CD4-positive, CD25-positive, alpha-beta regulatory T cell (primary cell): ENCODE data around the gene SEMA4A. TPM values are rescaled to one million over a fixed set of nuclear protein-coding genes. Genes with fewer than 3 reads are reported as not detected.
A peak's percentile ranks its signal among the peaks of the same experiment; 100 is the strongest.

ENCODE experiments used
- ATAC-seq, 2 donors: fragments of 150-1000 bp; cut with Tn5 transposase; one replicate each; pipeline ENCODE4 v1.10.0; 2021; ENCODE audit warnings: low read depth in 2 of 2, moderate number of reproducible peaks in 2 of 2, moderate library complexity in 1 of 2
- DNase-seq, 3 donors: peaks; one replicate each; pipeline versions ENCODE4 v3.0.0 to v3.0.0-alpha.2; 2012 to 2022; ENCODE audit warnings: mixed read lengths in 1 of 3
- H3K27ac ChIP-seq: one replicate; pipeline ENCODE4 v1.7.0; 2013; ENCODE audit warnings: mild to moderate bottlenecking, low read length; ENCODE audit not compliant: insufficient read depth, poor library complexity, severe bottlenecking
- H3K27me3 ChIP-seq: one replicate; pipeline ENCODE4 v1.7.0; 2013; ENCODE audit warnings: low read length; ENCODE audit not compliant: control insufficient read depth, insufficient read depth
- H3K36me3 ChIP-seq: one replicate; pipeline ENCODE4 v1.7.0; 2013; ENCODE audit warnings: mild to moderate bottlenecking, low read length, moderate library complexity; ENCODE audit not compliant: control insufficient read depth, insufficient read depth
- H3K4me1 ChIP-seq: 2 replicates; pipeline ENCODE4 v1.7.0; 2013; ENCODE audit warnings: mild to moderate bottlenecking, low read length; ENCODE audit not compliant: insufficient read depth, control insufficient read depth, poor library complexity, severe bottlenecking
- H3K4me3 ChIP-seq: one replicate; pipeline ENCODE4 v1.7.0; 2013; ENCODE audit warnings: low read depth, mild to moderate bottlenecking, low read length, moderate library complexity
- H3K9me3 ChIP-seq, 2 experiments: 1 replicate in 1 of 2; 2 replicates in 1 of 2; pipeline ENCODE4 v1.7.0; 2013; ENCODE audit warnings: low read length in 2 of 2, mild to moderate bottlenecking in 1 of 2, moderate library complexity in 1 of 2; ENCODE audit not compliant: control insufficient read depth in 2 of 2
- H3K27ac Mint-ChIP-seq, 3 donors: one replicate each; pipeline ENCODE4 v1.8.0; 2020 to 2022; ENCODE audit warnings: mild to moderate bottlenecking in 3 of 3, mixed read lengths in 3 of 3, moderate library complexity in 2 of 3
- H3K27me3 Mint-ChIP-seq: one replicate; pipeline ENCODE4 v1.8.0; 2022; ENCODE audit warnings: mild to moderate bottlenecking, mixed read lengths
- H3K36me3 Mint-ChIP-seq: one replicate; pipeline ENCODE4 v1.8.0; 2020; ENCODE audit warnings: mixed read lengths
- H3K4me1 Mint-ChIP-seq, 4 donors: one replicate each; pipeline ENCODE4 v1.8.0; 2020 to 2022; ENCODE audit warnings: mixed read lengths in 4 of 4, mild to moderate bottlenecking in 1 of 4
- H3K4me3 Mint-ChIP-seq, 4 donors: one replicate each; pipeline ENCODE4 v1.8.0; 2020 to 2022; ENCODE audit warnings: mild to moderate bottlenecking in 4 of 4, mixed read lengths in 4 of 4, moderate library complexity in 3 of 4
- H3K9me3 Mint-ChIP-seq, 7 donors: one replicate each; pipeline ENCODE4 v1.8.0; 2020 to 2022; ENCODE audit warnings: mixed read lengths in 7 of 7, mild to moderate bottlenecking in 3 of 7, moderate library complexity in 2 of 7
- polyA plus RNA-seq, 4 donors: library from polyadenylated mRNA; unstranded; fragments of 300-500 nt; fragmentation: Illumina TruSeq; gene quantifications; one replicate each; pipeline ENCODE4 v1.2.3, GENCODE V29; 2021
- total RNA-seq: library from RNA; stranded (reverse); gene quantifications from one replicate; pipeline ENCODE4 v1.2.3, GENCODE V29; 2022

Gene SEMA4A
- total and polyA plus RNA-seq, 5 donors from 2014 or later = 0.89 to 41.2 (median 2.0) TPM

- Mint-ChIP-seq H3K36me3 (no peaks in the 10 kb centered on the region), H3K27me3 (peaks cover 15% of the 10 kb centered on the region), H3K4me1 (peaks cover 5 to 14% (median 6%) of the 10 kb centered on the region in 4 donors), H3K9me3 (peaks cover 0 to 2% (median 0%) of the 10 kb centered on the region in 7 donors), H3K27ac (no peak overlapping the region), H3K4me3 (peak overlapping the region in 1 of 4 donors; percentile 15)
- no peaks in the 10 kb centered on the region for H3K27me3 ChIP-seq
- no peak overlapping the region for H3K4me3 ChIP-seq
- H3K36me3 ChIP-seq = peaks cover 66% of the 10 kb centered on the region
- no peaks in the 10 kb centered on the region for H3K9me3 ChIP-seq
- DNase-seq = no peak
- ATAC-seq = no peak
- no peak overlapping the region for H3K27ac ChIP-seq
- peaks cover 4% of the 10 kb centered on the region for H3K4me1 ChIP-seq
These were observed 18.5 kb upstream of the SEMA4A start for GRCh38 chr1:156134716-156135435.

- peaks cover 0 to 6% (median 0%) of the 10 kb centered on the region in 7 donors for H3K9me3 Mint-ChIP-seq
- H3K4me3 Mint-ChIP-seq = peak overlapping the region in 1 of 4 donors; percentile 27
- H3K27me3 Mint-ChIP-seq = peaks cover 15% of the 10 kb centered on the region
- Histone ChIP-seq H3K27me3 (no peaks in the 10 kb centered on the region), H3K9me3 (no peaks in the 10 kb centered on the region), H3K4me1 (no peaks in the 10 kb centered on the region), H3K36me3 (peaks cover 60% of the 10 kb centered on the region), H3K27ac (no peak overlapping the region), H3K4me3 (no peak overlapping the region)
- no peak for DNase-seq
- H3K27ac Mint-ChIP-seq = peak overlapping the region in 1 of 3 donors; percentile 5
- no peaks in the 10 kb centered on the region for H3K36me3 Mint-ChIP-seq
- peaks cover 0 to 4% (median 0%) of the 10 kb centered on the region in 4 donors for H3K4me1 Mint-ChIP-seq
- no peak for ATAC-seq
These were observed 17.2 kb upstream of the SEMA4A start for GRCh38 chr1:156135930-156136871.

- DNase-seq = no peak
These were observed 16.4 kb upstream of the SEMA4A start for GRCh38 chr1:156136970-156137483.

GRCh38 chr1:156138458-156138867 lies 14.9 kb upstream of the SEMA4A start:
- H3K27me3 ChIP-seq = no peaks in the 10 kb centered on the region
- no peak overlapping the region for H3K4me3 ChIP-seq
- Mint-ChIP-seq H3K27me3 (peaks cover 10% of the 10 kb centered on the region), H3K27ac (no peak overlapping the region), H3K4me1 (no peaks in the 10 kb centered on the region), H3K36me3 (no peaks in the 10 kb centered on the region), H3K4me3 (no peak overlapping the region), H3K9me3 (peaks cover 0 to 6% (median 0%) of the 10 kb centered on the region in 7 donors)
- no peak overlapping the region for H3K27ac ChIP-seq
- no peaks in the 10 kb centered on the region for H3K9me3 ChIP-seq
- DNase-seq (peak in 1 of 3 donors; percentile 32), ATAC-seq (no peak)
- H3K36me3 ChIP-seq = peaks cover 48% of the 10 kb centered on the region
- no peaks in the 10 kb centered on the region for H3K4me1 ChIP-seq

More at GRCh38 chr1:156136970-156137483, 16.4 kb upstream of the SEMA4A start:
- no peak for ATAC-seq
- Histone ChIP-seq H3K4me1 (no peaks in the 10 kb centered on the region), H3K27me3 (no peaks in the 10 kb centered on the region), H3K27ac (no peak overlapping the region), H3K9me3 (no peaks in the 10 kb centered on the region), H3K4me3 (no peak overlapping the region), H3K36me3 (peaks cover 53% of the 10 kb centered on the region)
- H3K9me3 Mint-ChIP-seq = peaks cover 0 to 6% (median 0%) of the 10 kb centered on the region in 7 donors
- no peak overlapping the region for H3K4me3 Mint-ChIP-seq
- H3K27me3 Mint-ChIP-seq = peaks cover 10% of the 10 kb centered on the region
- H3K27ac Mint-ChIP-seq = no peak overlapping the region
- no peaks in the 10 kb centered on the region for H3K4me1 Mint-ChIP-seq
- H3K36me3 Mint-ChIP-seq = no peaks in the 10 kb centered on the region

GRCh38 chr1:156140879-156141707 lies 12.3 kb upstream of the SEMA4A start:
- H3K4me1 Mint-ChIP-seq = peaks cover 3 to 7% (median 5%) of the 10 kb centered on the region in 4 donors
- H3K27ac Mint-ChIP-seq = peak overlapping the region in 1 of 3 donors; percentile 86
- H3K36me3 Mint-ChIP-seq = no peaks in the 10 kb centered on the region
- Histone ChIP-seq H3K4me1 (peaks cover 4% of the 10 kb centered on the region), H3K9me3 (no peaks in the 10 kb centered on the region), H3K27me3 (no peaks in the 10 kb centered on the region), H3K27ac (no peak overlapping the region), H3K36me3 (peaks cover 22% of the 10 kb centered on the region), H3K4me3 (no peak overlapping the region)
- H3K4me3 Mint-ChIP-seq = peak overlapping the region in 2 of 4 donors; percentile 2 to 28
- DNase-seq (peak in 2 of 3 donors; percentile 26 to 38), ATAC-seq (no peak)
- peaks cover 0 to 4% (median 0%) of the 10 kb centered on the region in 7 donors for H3K9me3 Mint-ChIP-seq
- H3K27me3 Mint-ChIP-seq = peaks cover 5% of the 10 kb centered on the region

GRCh38 chr1:156143765-156144489 lies 9.5 kb upstream of the SEMA4A start:
- Histone ChIP-seq H3K27me3 (no peaks in the 10 kb centered on the region), H3K9me3 (no peaks in the 10 kb centered on the region), H3K4me3 (no peak overlapping the region), H3K36me3 (no peaks in the 10 kb centered on the region), H3K27ac (no peak overlapping the region), H3K4me1 (peaks cover 11% of the 10 kb centered on the region)
- ATAC-seq = no peak
- peak overlapping the region in 1 of 3 donors; percentile 2 for H3K27ac Mint-ChIP-seq
- peaks cover 6 to 17% (median 11%) of the 10 kb centered on the region in 4 donors for H3K4me1 Mint-ChIP-seq
- peaks cover 0 to 5% (median 0%) of the 10 kb centered on the region in 7 donors for H3K9me3 Mint-ChIP-seq
- no peak for DNase-seq
- H3K36me3 Mint-ChIP-seq = no peaks in the 10 kb centered on the region
- peak overlapping the region in 1 of 4 donors; percentile 56 for H3K4me3 Mint-ChIP-seq
- no peaks in the 10 kb centered on the region for H3K27me3 Mint-ChIP-seq
